GM21825 (cell line): ENCODE measurements around the gene CANX.
"Not testable (repeated sequence)": the region's sequence is repeated elsewhere in the genome, so short reads cannot be mapped to it uniquely, and the experiment has no call there.

Experiments used
- ATAC-seq: cut with Tn5 transposase; IDR thresholded peaks from one replicate; pipeline ENCODE4 v1.9.1; 2021; ENCODE audit warnings: mild to moderate bottlenecking, moderate library complexity; ENCODE audit not compliant: unreplicated experiment

Gene CANX

GRCh38 chr5:179697993-179698934, 503 bp upstream of the CANX start:
- ATAC-seq = peak; percentile 92

GRCh38 chr5:179699616-179700237, 960 bp downstream of the CANX start:
- no peak for ATAC-seq

GRCh38 chr5:179700401-179700918, 1.7 kb downstream of the CANX start:
- ATAC-seq = no peak

- ATAC-seq = no peak
Observed at GRCh38 chr5:179716286-179716685, 17.5 kb downstream of the CANX start.

- no peak for ATAC-seq
Observed at GRCh38 chr5:179720222-179720621, 21.5 kb downstream of the CANX start.

- no peak for ATAC-seq
Observed at GRCh38 chr5:179724163-179724562, 25.4 kb downstream of the CANX start.

- ATAC-seq = no peak
Observed at GRCh38 chr5:179727106-179727505, 28.3 kb downstream of the CANX start.

GRCh38 chr5:179729303-179729702, 30.5 kb downstream of the CANX start:
- ATAC-seq = no peak

GRCh38 chr5:179729727-179730126, 31.0 kb downstream of the CANX start:
- ATAC-seq = no peak

GRCh38 chr5:179730356-179730755, 31.6 kb downstream of the CANX start:
- ATAC-seq = no peak

- ATAC-seq = no peak
Observed at GRCh38 chr5:179730852-179731251, 32.1 kb downstream of the CANX start.

- ATAC-seq = peak; percentile 16
Observed at GRCh38 chr5:179731791-179732411, 33.1 kb downstream of the CANX start.

GRCh38 chr5:179732412-179732917, 33.7 kb downstream of the CANX start, which contains the start of gene MAML1:
Gene MAML1, plus strand, starts transcription at chr5:179732822. Its CDS starts 291 bp downstream, at chr5:179733113.
- ATAC-seq = peak; percentile 96

GRCh38 chr5:179732918-179733771, 34.4 kb downstream of the CANX start:
- ATAC-seq = peak; percentile 27

GRCh38 chr5:179733772-179734126, 35.0 kb downstream of the CANX start:
- no peak for ATAC-seq

GRCh38 chr5:179734536-179735164, 35.9 kb downstream of the CANX start:
- ATAC-seq = no peak

GRCh38 chr5:179738742-179739141, 40.0 kb downstream of the CANX start:
- no peak for ATAC-seq

GRCh38 chr5:179744106-179744505, 45.3 kb downstream of the CANX start:
- ATAC-seq = not testable (repeated sequence)

- ATAC-seq = no peak
Observed at GRCh38 chr5:179746872-179747271, 48.1 kb downstream of the CANX start.

- ATAC-seq = no peak
Observed at GRCh38 chr5:179747811-179748210, 49.0 kb downstream of the CANX start.
